K562 (cell line): ENCODE results near the gene IRS1. TPM values are rescaled to one million over a fixed set of nuclear protein-coding genes. Genes with fewer than 3 reads are reported as not detected.

Experiments
- CCNT2 ChIP-seq: IDR thresholded peaks from 2 replicates; pipeline ENCODE4 v1.6.1; 2011; ENCODE audit warnings: borderline replicate concordance, low read depth, mild to moderate bottlenecking, moderate library complexity, mixed read lengths, low read length; ENCODE audit not compliant: insufficient read length; ENCODE audit errors: extremely low read depth
- CSDE1 ChIP-seq, 2 experiments: fragments of 450-650 bp; IDR thresholded peaks; 2 replicates each; pipeline ENCODE4 v1.6.1; 2016; ENCODE audit warnings: mild to moderate bottlenecking in 1 of 2
- E2F4 ChIP-seq: sonication (generic); formaldehyde crosslinking; IDR thresholded peaks from 2 replicates; pipeline ENCODE4 v1.8.0; 2022; ENCODE audit warnings: mild to moderate bottlenecking, low read depth, missing genetic modification reagents
- FOXP4 ChIP-seq: sonication (generic); formaldehyde crosslinking; IDR thresholded peaks from 2 replicates; pipeline ENCODE4 v1.8.0; 2022; ENCODE audit warnings: mild to moderate bottlenecking, missing genetic modification reagents, borderline replicate concordance
- HMG20B ChIP-seq: fragments of 250-450 bp; sonication (Bioruptor Pico); IDR thresholded peaks from 2 replicates; pipeline ENCODE4 v1.5.0; 2021; ENCODE audit warnings: mild to moderate bottlenecking
- HNRNPH1 ChIP-seq: fragments of 200-400 bp; formaldehyde crosslinking; optimal IDR thresholded peaks from 2 replicates; pipeline ENCODE3; 2017; ENCODE audit warnings: low read depth, mild to moderate bottlenecking, low read length, moderate library complexity
- MEF2A ChIP-seq: IDR thresholded peaks from 2 replicates; pipeline ENCODE4 v1.6.1; 2011; ENCODE audit warnings: low read depth, mild to moderate bottlenecking, low read length, moderate library complexity; ENCODE audit not compliant: control insufficient read depth
- NFRKB ChIP-seq: fragments of 450-650 bp; IDR thresholded peaks from 2 replicates; pipeline ENCODE4 v1.6.1; 2016; ENCODE audit warnings: low read depth
- NKRF ChIP-seq: fragments of 450-650 bp; IDR thresholded peaks from 2 replicates; pipeline ENCODE4 v1.6.1; 2016; ENCODE audit warnings: borderline replicate concordance
- SOX6 ChIP-seq: fragments of 450-650 bp; IDR thresholded peaks from 2 replicates; pipeline ENCODE4 v1.6.1; 2014; ENCODE audit warnings: mild to moderate bottlenecking
- SPI1 ChIP-seq: IDR thresholded peaks from 2 replicates; pipeline ENCODE4 v1.6.1; 2011; ENCODE audit warnings: low read depth, low read length, control low read depth, borderline replicate concordance
- ZBTB33 ChIP-seq: sonication (generic); formaldehyde crosslinking; IDR thresholded peaks from 2 replicates; pipeline ENCODE4 v1.8.1; 2023; ENCODE audit warnings: mild to moderate bottlenecking, missing genetic modification reagents
- ZBTB5 ChIP-seq: fragments of 450-650 bp; IDR thresholded peaks from 2 replicates; pipeline ENCODE4 v1.6.1; 2017; ENCODE audit warnings: antibody characterized with exemption
- ZNF551 ChIP-seq: fragments of 250-450 bp; sonication (Bioruptor Pico); IDR thresholded peaks from 2 replicates; pipeline ENCODE4 v1.5.0; 2021; ENCODE audit warnings: mild to moderate bottlenecking, moderate library complexity
- ZZZ3 ChIP-seq: fragments of 450-650 bp; IDR thresholded peaks from 2 replicates; pipeline ENCODE4 v1.6.1; 2016; ENCODE audit warnings: antibody characterized with exemption, mild to moderate bottlenecking, moderate library complexity
- polyA plus RNA-seq, 8 experiments: library from polyadenylated mRNA; depleted of rRNA in 4 of 8; stranded (reverse) in 5 of 8; unstranded in 3 of 8; fragments of >200 nt; fragmentation: Nextera tagmentation in 2 of 8; fragmentation: Illumina TruSeq in 1 of 8; extraction: Ambion mirVana in 2 of 8; extraction: Trizol in 1 of 8; gene quantifications; 2 replicates each; pipeline versions ENCODE4 v1.2.1 to v1.2.3, GENCODE V29; 2011 to 2014; ENCODE audit warnings: inconsistent platforms in 1 of 8, missing spikeins in 1 of 8
- total RNA-seq, 7 experiments: library from RNA; depleted of rRNA in 6 of 7; stranded (reverse); fragments of >200 nt in 6 of 7; fragmentation: Illumina TruSeq in 2 of 7; extraction: Trizol in 2 of 7; gene quantifications; 2 replicates each; pipeline versions ENCODE4 v1.2.1 to v1.2.3, GENCODE V29; 2011 to 2021; ENCODE audit warnings: low replicate concordance in 1 of 7

Gene IRS1
- total and polyA plus RNA-seq, 9 of the 15 experiments (the other 6 are each of a cell fraction or from before 2014, with no cell fraction given): under 0.01 to 0.31 (median 0.08) TPM; not detected in 1

GRCh38 chr2:226772389-226773179 lies 27.0 kb downstream of the IRS1 start (continued):
- TF ChIP-seq FOXP4 (CRISPR knock-in tag) (no peak), SPI1 (peak; percentile 76), MEF2A (peak; percentile 99), SOX6 (peak; percentile 89), ZZZ3 (no peak), NKRF (no peak), ZNF551 (no peak), CCNT2 (peak; percentile 24), HMG20B (no peak), NFRKB (no peak), E2F4 (CRISPR knock-in tag) (no peak), ZBTB5 (no peak), CSDE1 (IDR thresholded peaks at IDR 0.05) (no peak), ZBTB33 (CRISPR knock-in tag) (no peak), HNRNPH1 (no peak)
